Stomach (tissue), 9 donors: ENCODE data around the gene SLC27A3. TPM values are rescaled to one million over a fixed set of nuclear protein-coding genes. Genes with fewer than 3 reads are reported as not detected.
"Not testable (repeated sequence)": the region's sequence is repeated elsewhere in the genome, so short reads cannot be mapped to it uniquely, and the experiment has no call there.

Source experiments
- DNase-seq, 2 donors: peaks; one replicate each; pipeline versions ENCODE4 v3.0.0 to v3.0.0-alpha.2; 2013 to 2019
- H3K27ac ChIP-seq, 5 donors: fragments of 200-600 bp in 4 of 5; sonication (generic) in 4 of 5; one replicate each; pipeline ENCODE4 v1.5.1; 2013 to 2019; ENCODE audit warnings: mild to moderate bottlenecking in 1 of 5, moderate library complexity in 1 of 5
- H3K27me3 ChIP-seq, 3 donors: fragments of 200-600 bp; sonication (generic); one replicate each; pipeline ENCODE4 v1.5.1; 2017 to 2019; ENCODE audit warnings: mixed run types in 1 of 3
- H3K36me3 ChIP-seq, 4 donors: fragments of 200-600 bp; sonication (generic); 1 replicate in 3 of 4; 2 replicates in 1 of 4; pipeline ENCODE4 v1.5.1; 2016 to 2019
- H3K4me1 ChIP-seq, 4 donors: fragments of 200-600 bp; sonication (generic); one replicate each; pipeline ENCODE4 v1.5.1; 2016 to 2019
- H3K4me3 ChIP-seq, 4 donors: fragments of 200-600 bp; sonication (generic) in 3 of 4; one replicate each; pipeline ENCODE4 v1.5.1; 2016 to 2019; ENCODE audit warnings: mild to moderate bottlenecking in 1 of 4
- H3K9me3 ChIP-seq, 4 donors: fragments of 200-600 bp; sonication (generic); one replicate each; pipeline ENCODE4 v1.5.1; 2016 to 2019
- CTCF ChIP-seq, 7 experiments: fragments of 450-650 bp in 4 of 7; fragments of 200-600 bp in 3 of 7; sonication (generic) in 3 of 7; IDR thresholded peaks; one replicate each; pipeline ENCODE4 v1.5.1; 2016 to 2019; ENCODE audit warnings: antibody characterized with exemption in 7 of 7, control low read depth in 2 of 7, mild to moderate bottlenecking in 1 of 7
- EP300 ChIP-seq: sonication (generic); formaldehyde crosslinking; IDR thresholded peaks from one replicate; pipeline ENCODE4 v1.6.1; 2017; ENCODE audit warnings: antibody characterized with exemption
- POLR2A ChIP-seq, 4 donors: fragments of 450-650 bp; IDR thresholded peaks; one replicate each; pipeline ENCODE4 v1.6.1; 2016; ENCODE audit warnings: antibody characterized with exemption in 4 of 4, control low read depth in 2 of 4, mild to moderate bottlenecking in 1 of 4, moderate library complexity in 1 of 4
- POLR2AphosphoS5 ChIP-seq, 3 donors: sonication (generic); formaldehyde crosslinking; IDR thresholded peaks; one replicate each; pipeline ENCODE4 v1.6.1; 2016; ENCODE audit warnings: antibody characterized with exemption in 3 of 3
- WGBS, 5 donors: extraction: QIAGEN DNeasy Blood & Tissue Kit in 3 of 5; methylation state at CpG; one replicate each; pipeline versions ENCODE4 v1.1.5 to v1.1.7; 2013 to 2018; 5-methylcytosine and 5-hydroxymethylcytosine counted together
- intact Hi-C: fragments of 100-400 bp; cut with DNase I; formaldehyde crosslinking; loops from one replicate; pipeline ENCODE4 v1.15.1; 2023; ENCODE audit warnings: low total_unique reads
- polyA plus RNA-seq, 3 donors: library from polyadenylated mRNA; stranded (reverse); fragments of 200-250 nt; gene quantifications; one replicate each; pipeline ENCODE4 v1.2.3, GENCODE V29; 2013
- total RNA-seq, 5 donors: library from RNA; depleted of rRNA; stranded (reverse); fragments of >200 nt; gene quantifications; one replicate each; pipeline versions ENCODE4 v1.1.0 to v1.2.3, GENCODE V29; 2014 to 2016
- donor health status: healthy with polysubstance abuse.
- donor health status: Bipolar disorder and iron deficiency.
- donor health status: healthy.

Gene SLC27A3
- total and polyA plus RNA-seq, 8 donors: 14.9 to 89.9 (median 53.2) TPM

- TF ChIP-seq EP300: no peak
- no peak for TF ChIP-seq POLR2A (IDR thresholded peaks at IDR 0.05)
- TF ChIP-seq CTCF (IDR thresholded peaks at IDR 0.05): no peak
- peak in 1 of 3 donors; percentile 68 for TF ChIP-seq POLR2AphosphoS5 (IDR thresholded peaks at IDR 0.05)
- H3K9me3 ChIP-seq: no peaks in the 10 kb centered on the region
- H3K27ac ChIP-seq: peak overlapping the region; percentile 47 to 79 (median 70)
- intact Hi-C loops: no loop called here
- DNase-seq: peak; percentile 52 to 70
- H3K36me3 ChIP-seq: peaks cover 27 to 100% (median 98%) of the 10 kb centered on the region in 4 donors
- 34 to 69% (median 42%) methylated on average over 5 of the region's 5 CpGs for WGBS, 5 donors
- H3K4me1 ChIP-seq: peaks cover 18 to 50% (median 41%) of the 10 kb centered on the region in 4 donors
- H3K4me3 ChIP-seq: no peak overlapping the region
- H3K27me3 ChIP-seq: no peaks in the 10 kb centered on the region
Observed at GRCh38 chr1:153764310-153764709, 10.9 kb upstream of the SLC27A3 start.

GRCh38 chr1:153766663-153767062, 8.5 kb upstream of the SLC27A3 start:
- DNase-seq, intact Hi-C loops: not testable (repeated sequence)

GRCh38 chr1:153767519-153767918, 7.7 kb upstream of the SLC27A3 start:
- intact Hi-C loops: no loop called here
- WGBS, 5 donors: 81 to 90% (median 82%) methylated on average over 11 of the region's 11 CpGs
- peaks cover 33 to 98% (median 94%) of the 10 kb centered on the region in 4 donors for H3K36me3 ChIP-seq
- no peak for DNase-seq
- H3K4me3 ChIP-seq: no peak overlapping the region
- H3K27me3 ChIP-seq: no peaks in the 10 kb centered on the region
- H3K4me1 ChIP-seq: peaks cover 37 to 77% (median 59%) of the 10 kb centered on the region in 4 donors
- TF ChIP-seq EP300: no peak
- TF ChIP-seq POLR2AphosphoS5 (IDR thresholded peaks at IDR 0.05): no peak
- TF ChIP-seq CTCF (IDR thresholded peaks at IDR 0.05): no peak
- no peak for TF ChIP-seq POLR2A (IDR thresholded peaks at IDR 0.05)
- H3K27ac ChIP-seq: peak overlapping the region; percentile 71 to 89 (median 77)
- H3K9me3 ChIP-seq: no peaks in the 10 kb centered on the region

More at GRCh38 chr1:153766663-153767062, 8.5 kb upstream of the SLC27A3 start:
- H3K27ac ChIP-seq: peak overlapping the region in 1 of 5 donors; percentile 77
- not testable (repeated sequence) for H3K4me3 ChIP-seq, H3K9me3 ChIP-seq, H3K27me3 ChIP-seq
- peaks cover 31 to 74% (median 56%) of the 10 kb centered on the region in 4 donors for H3K4me1 ChIP-seq
- WGBS, 5 donors: 85 to 90% (median 87%) methylated on average over 10 of the region's 10 CpGs
- peaks cover 27 to 98% (median 94%) of the 10 kb centered on the region in 4 donors for H3K36me3 ChIP-seq

- H3K36me3 ChIP-seq: peaks cover 38 to 98% (median 94%) of the 10 kb centered on the region in 4 donors
- DNase-seq: peak; percentile 71 to 83
- H3K4me1 ChIP-seq: peaks cover 44 to 77% (median 59%) of the 10 kb centered on the region in 4 donors
Observed at GRCh38 chr1:153768316-153769181, 6.7 kb upstream of the SLC27A3 start.

GRCh38 chr1:153769221-153769620, 6.0 kb upstream of the SLC27A3 start:
- peaks cover 38 to 92% (median 88%) of the 10 kb centered on the region in 4 donors for H3K36me3 ChIP-seq

More at GRCh38 chr1:153768316-153769181, 6.7 kb upstream of the SLC27A3 start:
- intact Hi-C loops: no loop called here
- Histone ChIP-seq H3K27ac (peak overlapping the region; percentile 71 to 89 (median 77)), H3K4me3 (no peak overlapping the region), H3K9me3 (no peaks in the 10 kb centered on the region), H3K27me3 (no peaks in the 10 kb centered on the region)
- WGBS, 5 donors: 31 to 59% (median 50%) methylated on average over 4 of the region's 4 CpGs
- no peak for TF ChIP-seq EP300
- TF ChIP-seq POLR2AphosphoS5 (IDR thresholded peaks at IDR 0.05): peak in 2 of 3 donors; percentile 34 to 50

More at GRCh38 chr1:153769221-153769620, 6.0 kb upstream of the SLC27A3 start:
- intact Hi-C loops: no loop called here
- no peaks in the 10 kb centered on the region for H3K9me3 ChIP-seq
- no peak overlapping the region for H3K4me3 ChIP-seq
- H3K27me3 ChIP-seq: no peaks in the 10 kb centered on the region
- WGBS, 5 donors: 56 to 79% (median 68%) methylated on average over 3 of the region's 3 CpGs
- DNase-seq: no peak
- TF ChIP-seq CTCF (IDR thresholded peaks at IDR 0.05): no peak
- no peak for TF ChIP-seq POLR2A (IDR thresholded peaks at IDR 0.05)
- no peak for TF ChIP-seq POLR2AphosphoS5 (IDR thresholded peaks at IDR 0.05)
- no peak for TF ChIP-seq EP300
- H3K4me1 ChIP-seq: peaks cover 41 to 78% (median 62%) of the 10 kb centered on the region in 4 donors
- H3K27ac ChIP-seq: peak overlapping the region; percentile 71 to 89 (median 77)
